Measurements from ENCODE around the gene OCEL1. TPM values are rescaled to one million over a fixed set of nuclear protein-coding genes. Genes with fewer than 3 reads are reported as not detected.

OCEL1 gene
- total and polyA plus RNA-seq, 2 of the 13 experiments (the other 11 are each of a cell fraction or from before 2014, with no cell fraction given): 10.6 to 17.2 TPM

DNA sequence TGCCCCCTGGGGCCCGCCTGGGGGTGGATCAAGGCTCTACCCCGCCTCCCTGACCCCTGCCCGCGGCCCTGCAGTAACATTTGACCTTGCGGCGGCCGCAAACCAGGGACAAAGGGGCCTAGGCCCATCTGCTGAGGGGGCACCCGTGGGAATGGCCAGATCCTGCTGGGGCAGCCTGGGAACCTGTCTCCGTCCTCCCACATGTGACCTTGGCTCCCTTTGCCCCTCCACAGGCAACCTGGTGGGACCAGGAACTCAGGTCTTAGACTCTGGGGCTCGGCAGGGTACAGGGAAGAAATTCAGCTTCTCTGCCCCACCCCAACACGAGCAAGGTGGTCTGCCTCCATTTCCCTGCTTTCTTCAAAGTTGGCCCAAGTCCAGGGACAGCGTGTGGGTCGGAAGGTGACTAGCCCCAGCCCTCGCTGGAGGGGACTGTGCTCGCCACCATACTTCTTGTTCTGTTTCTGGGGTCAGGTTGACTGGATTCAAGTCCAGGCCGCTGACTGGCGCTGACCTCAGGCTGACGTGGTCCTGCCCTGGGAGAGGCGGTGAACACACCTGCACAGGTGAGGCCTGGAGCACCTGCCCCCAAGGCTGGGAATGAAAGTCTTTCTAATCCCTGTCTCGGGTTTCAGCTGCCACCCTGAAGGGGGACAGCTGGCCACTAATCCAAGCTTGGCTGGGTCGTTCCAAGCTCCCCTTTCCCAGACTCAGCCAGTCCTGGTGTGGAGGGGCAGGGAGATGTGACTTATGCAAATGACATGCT lies 22.2 kb downstream of the OCEL1 start (continued):
- peak; percentile 64 for TF ChIP-seq AGO2 (optimal IDR thresholded peaks at IDR 0.05; ENCODE audit: low read depth, low read length)
- TF ChIP-seq SIX1 (CRISPR knock-in tag; IDR thresholded peaks at IDR 0.05; ENCODE audit: borderline replicate concordance): peak; percentile 73; the same call in 1 of the 2 replicates
- TF ChIP-seq ZNF577 (CRISPR knock-in tag; IDR thresholded peaks at IDR 0.05; ENCODE audit: borderline replicate concordance, low read depth): no peak
- TF ChIP-seq RXRA (CRISPR knock-in tag; IDR thresholded peaks at IDR 0.05): peak; percentile 99
- peak; percentile 97 for TF ChIP-seq ZNF746 (CRISPR knock-in tag; IDR thresholded peaks at IDR 0.05)
- TF ChIP-seq ZNF724P (CRISPR knock-in tag; IDR thresholded peaks at IDR 0.05; ENCODE audit: borderline replicate concordance): 0 out of 2 replicates have a peak, but pooled peaks have one; percentile 64
- TF ChIP-seq ZKSCAN8 (CRISPR knock-in tag; IDR thresholded peaks at IDR 0.05; ENCODE audit: borderline replicate concordance): peak; percentile 99
- peak; percentile 90; the same call in 1 of the 2 replicates for TF ChIP-seq MIER3 (CRISPR knock-in tag; IDR thresholded peaks at IDR 0.05; ENCODE audit: borderline replicate concordance)
- TF ChIP-seq ZBTB42 (CRISPR knock-in tag; IDR thresholded peaks at IDR 0.05): no peak
- peak; percentile 90; the same call in 1 of the 2 replicates for TF ChIP-seq ZZZ3 (CRISPR knock-in tag; IDR thresholded peaks at IDR 0.05; ENCODE audit: borderline replicate concordance)
- TF ChIP-seq, protein P1, sequence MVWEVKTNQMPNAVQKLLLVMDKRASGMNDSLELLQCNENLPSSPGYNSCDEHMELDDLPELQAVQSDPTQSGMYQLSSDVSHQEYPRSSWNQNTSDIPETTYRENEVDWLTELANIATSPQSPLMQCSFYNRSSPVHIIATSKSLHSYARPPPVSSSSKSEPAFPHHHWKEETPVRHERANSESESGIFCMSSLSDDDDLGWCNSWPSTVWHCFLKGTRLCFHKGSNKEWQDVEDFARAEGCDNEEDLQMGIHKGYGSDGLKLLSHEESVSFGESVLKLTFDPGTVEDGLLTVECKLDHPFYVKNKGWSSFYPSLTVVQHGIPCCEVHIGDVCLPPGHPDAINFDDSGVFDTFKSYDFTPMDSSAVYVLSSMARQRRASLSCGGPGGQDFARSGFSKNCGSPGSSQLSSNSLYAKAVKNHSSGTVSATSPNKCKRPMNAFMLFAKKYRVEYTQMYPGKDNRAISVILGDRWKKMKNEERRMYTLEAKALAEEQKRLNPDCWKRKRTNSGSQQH (CRISPR knock-in tag; IDR thresholded peaks at IDR 0.05; ENCODE audit: low read depth): 0 out of 2 replicates have a peak, but pooled peaks have one; percentile 78
- no peak for TF ChIP-seq EEA1 (CRISPR knock-in tag; IDR thresholded peaks at IDR 0.05; ENCODE audit: borderline replicate concordance)
- TF ChIP-seq, protein P2, sequence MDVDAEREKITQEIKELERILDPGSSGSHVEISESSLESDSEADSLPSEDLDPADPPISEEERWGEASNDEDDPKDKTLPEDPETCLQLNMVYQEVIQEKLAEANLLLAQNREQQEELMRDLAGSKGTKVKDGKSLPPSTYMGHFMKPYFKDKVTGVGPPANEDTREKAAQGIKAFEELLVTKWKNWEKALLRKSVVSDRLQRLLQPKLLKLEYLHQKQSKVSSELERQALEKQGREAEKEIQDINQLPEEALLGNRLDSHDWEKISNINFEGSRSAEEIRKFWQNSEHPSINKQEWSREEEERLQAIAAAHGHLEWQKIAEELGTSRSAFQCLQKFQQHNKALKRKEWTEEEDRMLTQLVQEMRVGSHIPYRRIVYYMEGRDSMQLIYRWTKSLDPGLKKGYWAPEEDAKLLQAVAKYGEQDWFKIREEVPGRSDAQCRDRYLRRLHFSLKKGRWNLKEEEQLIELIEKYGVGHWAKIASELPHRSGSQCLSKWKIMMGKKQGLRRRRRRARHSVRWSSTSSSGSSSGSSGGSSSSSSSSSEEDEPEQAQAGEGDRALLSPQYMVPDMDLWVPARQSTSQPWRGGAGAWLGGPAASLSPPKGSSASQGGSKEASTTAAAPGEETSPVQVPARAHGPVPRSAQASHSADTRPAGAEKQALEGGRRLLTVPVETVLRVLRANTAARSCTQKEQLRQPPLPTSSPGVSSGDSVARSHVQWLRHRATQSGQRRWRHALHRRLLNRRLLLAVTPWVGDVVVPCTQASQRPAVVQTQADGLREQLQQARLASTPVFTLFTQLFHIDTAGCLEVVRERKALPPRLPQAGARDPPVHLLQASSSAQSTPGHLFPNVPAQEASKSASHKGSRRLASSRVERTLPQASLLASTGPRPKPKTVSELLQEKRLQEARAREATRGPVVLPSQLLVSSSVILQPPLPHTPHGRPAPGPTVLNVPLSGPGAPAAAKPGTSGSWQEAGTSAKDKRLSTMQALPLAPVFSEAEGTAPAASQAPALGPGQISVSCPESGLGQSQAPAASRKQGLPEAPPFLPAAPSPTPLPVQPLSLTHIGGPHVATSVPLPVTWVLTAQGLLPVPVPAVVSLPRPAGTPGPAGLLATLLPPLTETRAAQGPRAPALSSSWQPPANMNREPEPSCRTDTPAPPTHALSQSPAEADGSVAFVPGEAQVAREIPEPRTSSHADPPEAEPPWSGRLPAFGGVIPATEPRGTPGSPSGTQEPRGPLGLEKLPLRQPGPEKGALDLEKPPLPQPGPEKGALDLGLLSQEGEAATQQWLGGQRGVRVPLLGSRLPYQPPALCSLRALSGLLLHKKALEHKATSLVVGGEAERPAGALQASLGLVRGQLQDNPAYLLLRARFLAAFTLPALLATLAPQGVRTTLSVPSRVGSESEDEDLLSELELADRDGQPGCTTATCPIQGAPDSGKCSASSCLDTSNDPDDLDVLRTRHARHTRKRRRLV (CRISPR knock-in tag; IDR thresholded peaks at IDR 0.05): no peak
- TF ChIP-seq ZNF343 (CRISPR knock-in tag; IDR thresholded peaks at IDR 0.05): peak; percentile 84; the same call in 1 of the 2 replicates
- TF ChIP-seq ZNF547 (CRISPR knock-in tag; IDR thresholded peaks at IDR 0.05): no peak; the same call in 1 of the 2 replicates
- no peak for TF ChIP-seq PTBP1 (IDR thresholded peaks at IDR 0.05; ENCODE audit: low read depth, low read length, poor library complexity, severe bottlenecking)
- TF ChIP-seq KMT2A (CRISPR knock-in tag; IDR thresholded peaks at IDR 0.05): 0 out of 2 replicates have a peak, but pooled peaks have one; percentile 28
- TF ChIP-seq DR1 (CRISPR knock-in tag; IDR thresholded peaks at IDR 0.05): no peak
- 0 out of 2 replicates have a peak, but pooled peaks have one; percentile 55 for TF ChIP-seq ZNF564 (CRISPR knock-in tag; IDR thresholded peaks at IDR 0.05)
- TF ChIP-seq SP5 (CRISPR knock-in tag; IDR thresholded peaks at IDR 0.05; ENCODE audit: borderline replicate concordance, low read depth): peak; percentile 100
- TF ChIP-seq PHF8 (CRISPR knock-in tag; IDR thresholded peaks at IDR 0.05): peak; percentile 56
- TF ChIP-seq, protein P3, sequence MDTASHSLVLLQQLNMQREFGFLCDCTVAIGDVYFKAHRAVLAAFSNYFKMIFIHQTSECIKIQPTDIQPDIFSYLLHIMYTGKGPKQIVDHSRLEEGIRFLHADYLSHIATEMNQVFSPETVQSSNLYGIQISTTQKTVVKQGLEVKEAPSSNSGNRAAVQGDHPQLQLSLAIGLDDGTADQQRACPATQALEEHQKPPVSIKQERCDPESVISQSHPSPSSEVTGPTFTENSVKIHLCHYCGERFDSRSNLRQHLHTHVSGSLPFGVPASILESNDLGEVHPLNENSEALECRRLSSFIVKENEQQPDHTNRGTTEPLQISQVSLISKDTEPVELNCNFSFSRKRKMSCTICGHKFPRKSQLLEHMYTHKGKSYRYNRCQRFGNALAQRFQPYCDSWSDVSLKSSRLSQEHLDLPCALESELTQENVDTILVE (CRISPR knock-in tag; IDR thresholded peaks at IDR 0.05): peak; percentile 75; the same call in 1 of the 2 replicates
- TF ChIP-seq ZNF761 (CRISPR knock-in tag; conservative IDR thresholded peaks at IDR 0.05): 0 out of 2 replicates have a peak, but pooled peaks have one; percentile 64

Data from HepG2 (cell line).